H1 (cell line): ENCODE measurements around the gene LPAR3. TPM values are rescaled to one million over a fixed set of nuclear protein-coding genes. Genes with fewer than 3 reads are reported as not detected.

ENCODE experiments used
- CTCF ChIA-PET: fragments of 300-600 bp; sonication (Branson Sonifier 250); formaldehyde crosslinking; loops from one replicate; lab custom pipeline; 2021; ENCODE audit not compliant: partially characterized antibody; lab: Charles Lee
- POLR2A ChIA-PET: fragments of 300-600 bp; sonication (Branson Sonifier 250); formaldehyde crosslinking; loops from one replicate; lab custom pipeline; 2021; ENCODE audit warnings: inconsistent platforms; ENCODE audit not compliant: partially characterized antibody; lab: Charles Lee
- DNase-seq, 2 experiments: peaks; one replicate each; pipeline versions ENCODE4 v3.0.0 to v3.0.0-alpha.2; 2010 to 2022; ENCODE audit warnings: low spot score in 2 of 2, low read depth in 1 of 2, mixed read lengths in 1 of 2
- FAIRE-seq: peaks from 2 replicates; lab custom pipeline; 2011; peaks lifted over from hg19 to GRCh38; lab: Jason Lieb, UNC
- H2AFZ ChIP-seq: 2 replicates; pipeline ENCODE4 v1.8.1; 2012; ENCODE audit warnings: low read length, inconsistent platforms
- H2AK5ac ChIP-seq: 2 replicates; pipeline ENCODE4 v1.6.1; 2013; ENCODE audit warnings: low read depth, low read length
- H2BK120ac ChIP-seq: replicated peaks from 2 replicates; pipeline ENCODE3; 2013; ENCODE audit warnings: low read depth, low read length, inconsistent platforms
- H2BK12ac ChIP-seq: 2 replicates; pipeline ENCODE4 v1.6.1; 2013; ENCODE audit warnings: low read depth, low read length
- H2BK15ac ChIP-seq: 2 replicates; pipeline ENCODE4 v1.6.1; 2013; ENCODE audit warnings: low read length
- H2BK20ac ChIP-seq: 2 replicates; pipeline ENCODE4 v1.6.1; 2013; ENCODE audit warnings: low read length
- H2BK5ac ChIP-seq: 2 replicates; pipeline ENCODE4 v1.6.1; 2013; ENCODE audit warnings: low read depth, low read length
- H3K14ac ChIP-seq: 2 replicates; pipeline ENCODE4 v1.6.1; 2013; ENCODE audit warnings: inconsistent platforms; ENCODE audit not compliant: insufficient read length
- H3K18ac ChIP-seq: 2 replicates; pipeline ENCODE4 v1.6.1; 2013; ENCODE audit warnings: low read length; ENCODE audit errors: extremely low read depth
- H3K23ac ChIP-seq: 2 replicates; pipeline ENCODE4 v1.6.1; 2013; ENCODE audit warnings: inconsistent platforms; ENCODE audit not compliant: insufficient read length
- H3K23me2 ChIP-seq: 2 replicates; pipeline ENCODE4 v1.6.1; 2013; ENCODE audit warnings: low read depth, low read length
- H3K27ac ChIP-seq: 2 replicates; pipeline ENCODE4 v1.6.1; 2011; ENCODE audit warnings: low read depth, low read length, inconsistent platforms
- H3K27me3 ChIP-seq, 4 experiments: replicated peaks in 1 of 4; 1 replicate in 1 of 4; 2 replicates in 3 of 4; pipeline versions ENCODE4 v1.6.1 to v1.8.1; 2011 to 2013; ENCODE audit warnings: low read length in 3 of 4, mild to moderate bottlenecking in 3 of 4, inconsistent platforms in 2 of 4, mixed read lengths in 2 of 4, moderate library complexity in 1 of 4; ENCODE audit not compliant: control insufficient read depth in 3 of 4, insufficient read depth in 3 of 4; ENCODE audit errors: extremely low read depth in 1 of 4
- H3K36me3 ChIP-seq, 4 experiments: 2 replicates each; pipeline versions ENCODE4 v1.6.1 to v1.8.1; 2011 to 2013; ENCODE audit warnings: mild to moderate bottlenecking in 4 of 4, low read length in 3 of 4, moderate library complexity in 2 of 4, control low read depth in 1 of 4, inconsistent platforms in 1 of 4; ENCODE audit not compliant: insufficient read depth in 4 of 4, control insufficient read depth in 2 of 4
- H3K4ac ChIP-seq: replicated peaks from 2 replicates; pipeline ENCODE3; 2013; ENCODE audit warnings: low read length, low read depth, mixed read lengths, inconsistent platforms; ENCODE audit not compliant: insufficient read length
- H3K4me1 ChIP-seq, 4 experiments: replicated peaks in 1 of 4; 1 replicate in 1 of 4; 2 replicates in 3 of 4; pipeline versions ENCODE4 v1.6.1 to v1.8.1; 2011 to 2013; ENCODE audit warnings: low read length in 3 of 4, inconsistent platforms in 2 of 4, mixed read lengths in 1 of 4; ENCODE audit not compliant: insufficient read depth in 4 of 4, control insufficient read depth in 3 of 4
- H3K4me2 ChIP-seq, 2 experiments: 2 replicates each; pipeline versions ENCODE4 v1.6.1 to v1.8.1; 2011 to 2013; ENCODE audit warnings: low read depth in 2 of 2, low read length in 2 of 2, control low read depth in 1 of 2, inconsistent platforms in 1 of 2, mild to moderate bottlenecking in 1 of 2; ENCODE audit not compliant: insufficient read depth in 1 of 2
- H3K4me3 ChIP-seq, 4 experiments: fragments of 200-600, 300-600 bp in 1 of 4; sonication (generic), shearing (Covaris generic), sonication (Bioruptor Twin) in 1 of 4; 2 replicates each; pipeline versions ENCODE4 v1.5.1 to v1.8.1; 2011 to 2016; ENCODE audit warnings: low read length in 4 of 4, low read depth in 3 of 4, control low read depth in 2 of 4, inconsistent platforms in 2 of 4, mild to moderate bottlenecking in 2 of 4, mixed read lengths in 1 of 4, moderate library complexity in 1 of 4; ENCODE audit not compliant: insufficient read depth in 2 of 4; ENCODE audit errors: extremely low read depth in 1 of 4
- H3K56ac ChIP-seq: replicated peaks from 2 replicates; pipeline ENCODE3; 2013; ENCODE audit warnings: low read depth, mild to moderate bottlenecking, mixed read lengths, low read length, inconsistent platforms; ENCODE audit not compliant: insufficient read length
- H3K79me1 ChIP-seq: 2 replicates; pipeline ENCODE4 v1.6.1; 2013; ENCODE audit warnings: low read depth, low read length, control low read depth
- H3K79me2 ChIP-seq, 2 experiments: 2 replicates each; pipeline versions ENCODE4 v1.6.1 to v1.8.1; 2012 to 2013; ENCODE audit warnings: low read length in 2 of 2, mild to moderate bottlenecking in 2 of 2, inconsistent platforms in 1 of 2; ENCODE audit not compliant: insufficient read depth in 2 of 2, control insufficient read depth in 1 of 2
- H3K9ac ChIP-seq, 4 experiments: replicated peaks in 1 of 4; 1 replicate in 1 of 4; 2 replicates in 3 of 4; pipeline versions ENCODE4 v1.6.1 to v1.8.1; 2011 to 2013; ENCODE audit warnings: low read depth in 3 of 4, low read length in 3 of 4, control low read depth in 2 of 4, mild to moderate bottlenecking in 2 of 4, moderate library complexity in 2 of 4, inconsistent platforms in 1 of 4; ENCODE audit errors: extremely low read depth in 1 of 4
- H3K9me3 ChIP-seq, 2 experiments: 2 replicates each; pipeline versions ENCODE4 v1.6.1 to v1.8.1; 2012 to 2013; ENCODE audit warnings: mild to moderate bottlenecking in 2 of 2, moderate library complexity in 2 of 2, control low read depth in 1 of 2, inconsistent platforms in 1 of 2, low read depth in 1 of 2, low read length in 1 of 2, mixed read lengths in 1 of 2; ENCODE audit not compliant: insufficient read depth in 2 of 2
- H4K20me1 ChIP-seq, 2 experiments: replicated peaks in 1 of 2; 2 replicates each; pipeline versions ENCODE3 to v1.8.1; 2011 to 2013; ENCODE audit warnings: inconsistent platforms in 2 of 2, low read length in 2 of 2, mild to moderate bottlenecking in 1 of 2; ENCODE audit not compliant: insufficient read depth in 2 of 2, control insufficient read depth in 1 of 2
- H4K5ac ChIP-seq: 2 replicates; pipeline ENCODE4 v1.6.1; 2013; ENCODE audit warnings: low read length, low read depth, mixed read lengths, inconsistent platforms; ENCODE audit not compliant: insufficient read length
- H4K8ac ChIP-seq: 2 replicates; pipeline ENCODE4 v1.8.0; 2013; ENCODE audit warnings: mild to moderate bottlenecking, moderate library complexity, low read length, inconsistent platforms; ENCODE audit not compliant: insufficient read depth; ENCODE audit errors: extremely low read depth
- H4K91ac ChIP-seq: replicated peaks from 2 replicates; pipeline ENCODE3; 2013; ENCODE audit warnings: low read length, mixed read lengths, inconsistent platforms; ENCODE audit not compliant: insufficient read length
- CBX5 ChIP-seq: fragments of 300-800, 300-1000 bp; sonication (generic); IDR thresholded peaks from 2 replicates; pipeline ENCODE4 v1.7.1; 2016; ENCODE audit warnings: antibody characterized with exemption, low read length, low read depth
- CEBPB ChIP-seq: IDR thresholded peaks from 2 replicates; pipeline ENCODE4 v1.6.1; 2012; ENCODE audit warnings: low read depth, low read length
- EZH2 ChIP-seq: fragments of 200-600 bp; sonication (generic); IDR thresholded peaks from 2 replicates; pipeline ENCODE4 v1.7.1; 2012; ENCODE audit warnings: low read depth, mild to moderate bottlenecking, moderate library complexity, low read length, inconsistent platforms; ENCODE audit not compliant: severe bottlenecking
- JUN ChIP-seq: IDR thresholded peaks from 2 replicates; pipeline ENCODE4 v1.6.1; 2011; ENCODE audit warnings: low read depth, mild to moderate bottlenecking, improper control_type of control experiment, low read length
- MAFK ChIP-seq: IDR thresholded peaks from 2 replicates; pipeline ENCODE4 v1.6.1; 2012; ENCODE audit warnings: low read depth, mild to moderate bottlenecking, improper control_type of control experiment, low read length
- POLR2A ChIP-seq, 2 experiments: IDR thresholded peaks; 1 replicate in 1 of 2; 2 replicates in 1 of 2; pipeline ENCODE4 v1.6.1; 2011; ENCODE audit warnings: low read depth in 2 of 2, low read length in 2 of 2, mild to moderate bottlenecking in 2 of 2; ENCODE audit errors: control extremely low read depth in 1 of 2
- POLR2AphosphoS5 ChIP-seq: IDR thresholded peaks from 2 replicates; pipeline ENCODE4 v1.6.1; 2011; ENCODE audit warnings: low read depth, low read length
- TAF1 ChIP-seq: IDR thresholded peaks from 2 replicates; pipeline ENCODE4 v1.6.1; 2011; ENCODE audit warnings: mild to moderate bottlenecking, low read depth, low read length
- WGBS, 2 experiments: shearing (Covaris generic) in 1 of 2; methylation state at CpG; one replicate each; pipeline versions ENCODE4 v1.1.6 to v1.1.7; 2013 to 2015; ENCODE audit warnings: low lambda C conversion rate in 2 of 2, mixed read lengths in 2 of 2, inconsistent platforms in 1 of 2, low coverage in 1 of 2, missing lambda C conversion rate in 1 of 2; ENCODE audit not compliant: insufficient replicate concordance in 2 of 2, insufficient coverage in 1 of 2, insufficient read length in 1 of 2; ENCODE audit errors: extremely low coverage in 1 of 2, missing lambda C conversion rate in 1 of 2; 5-methylcytosine and 5-hydroxymethylcytosine counted together
- polyA plus RNA-seq, 7 experiments: library from polyadenylated mRNA; depleted of rRNA in 3 of 7; stranded (reverse) in 5 of 7; unstranded in 2 of 7; fragments of >200 nt in 5 of 7; fragments of 200-250 nt in 2 of 7; gene quantifications; 1 replicate in 5 of 7; 2 replicates in 1 of 7; 4 replicates in 1 of 7; pipeline versions ENCODE4 v1.2.1 to v1.2.3, GENCODE V29; 2011 to 2013; ENCODE audit warnings: missing spikeins in 2 of 7, mixed read lengths in 2 of 7
- total RNA-seq: library from RNA; stranded (reverse); fragmentation: NEBNext Ultra II Directional; extraction: Animal tissue kit (Norgen Biotek cat#: 25700); gene quantifications from 2 replicates; pipeline ENCODE4 v1.2.1, GENCODE V29; 2021
- TF ChIP-seq, protein P1 (sequence below): IDR thresholded peaks from 2 replicates; pipeline ENCODE4 v1.6.1; 2011; ENCODE audit warnings: low read length, improper control_type of control experiment

Gene LPAR3
- total and polyA plus RNA-seq, 2 of the 8 experiments (the other 6 are each of a cell fraction or from before 2014, with no cell fraction given), result 17.1 to 25.4 TPM

- no peak overlapping the region for H3K18ac ChIP-seq
- CTCF ChIA-PET, result interaction anchor here (1.1 to 2.7 kb wide), 3 partner anchors 9 to 60 kb away, joined by 3 to 8 read pairs (median 3); no protein-coding TSS in a partner anchor
- H3K23me2 ChIP-seq, result no peaks in the 10 kb centered on the region
- H2BK12ac ChIP-seq, result no peak overlapping the region
- no peaks in the 10 kb centered on the region for H3K4me1 ChIP-seq
- H2BK20ac ChIP-seq, result no peak overlapping the region
- H2BK120ac ChIP-seq, result no peak overlapping the region
- POLR2A ChIA-PET, result interaction anchor here (1.5 kb wide), 1 partner anchor 9 kb away, joined by 5 read pairs; no protein-coding TSS in a partner anchor
- H3K14ac ChIP-seq, result no peak overlapping the region
- no peaks in the 10 kb centered on the region for H3K27me3 ChIP-seq
- no peak overlapping the region for H3K56ac ChIP-seq
- no peaks in the 10 kb centered on the region for H3K9me3 ChIP-seq
- no peak overlapping the region for H2BK5ac ChIP-seq
- H4K8ac ChIP-seq, result no peak overlapping the region
- no peak overlapping the region for H4K91ac ChIP-seq
- no peak overlapping the region for H3K4me3 ChIP-seq
- H2AK5ac ChIP-seq, result no peak overlapping the region
- WGBS, 2 experiments, result 97% methylated on average over 9 of the region's 9 CpGs; no CpG with 5 or more reads in 1 of the 2 experiments
- no peak for TF ChIP-seq POLR2AphosphoS5
- TF ChIP-seq TAF1, result no peak
- TF ChIP-seq JUN, result no peak
- TF ChIP-seq, protein P1, sequence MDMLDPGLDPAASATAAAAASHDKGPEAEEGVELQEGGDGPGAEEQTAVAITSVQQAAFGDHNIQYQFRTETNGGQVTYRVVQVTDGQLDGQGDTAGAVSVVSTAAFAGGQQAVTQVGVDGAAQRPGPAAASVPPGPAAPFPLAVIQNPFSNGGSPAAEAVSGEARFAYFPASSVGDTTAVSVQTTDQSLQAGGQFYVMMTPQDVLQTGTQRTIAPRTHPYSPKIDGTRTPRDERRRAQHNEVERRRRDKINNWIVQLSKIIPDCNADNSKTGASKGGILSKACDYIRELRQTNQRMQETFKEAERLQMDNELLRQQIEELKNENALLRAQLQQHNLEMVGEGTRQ, result no peak
- no peak for TF ChIP-seq POLR2A (IDR thresholded peaks at IDR 0.05; ENCODE audit: control extremely low read depth in 1 of 2, low read depth in 2 of 2, low read length in 2 of 2)
- TF ChIP-seq CEBPB, result no peak
- no peak for TF ChIP-seq CBX5
- no peak for TF ChIP-seq EZH2
- no peak for TF ChIP-seq MAFK
- no peak overlapping the region for H3K4me2 ChIP-seq
- H4K20me1 ChIP-seq, result no peaks in the 10 kb centered on the region
- FAIRE-seq, result no peak
- H4K5ac ChIP-seq, result no peak overlapping the region
- H2AFZ ChIP-seq, result no peak overlapping the region
- no peak overlapping the region for H3K23ac ChIP-seq
- H3K36me3 ChIP-seq, result no peaks in the 10 kb centered on the region
- no peaks in the 10 kb centered on the region for H3K79me2 ChIP-seq
- no peak for DNase-seq
- H3K9ac ChIP-seq, result no peak overlapping the region
- H2BK15ac ChIP-seq, result no peak overlapping the region
- no peaks in the 10 kb centered on the region for H3K79me1 ChIP-seq
- H3K4ac ChIP-seq, result no peak overlapping the region
- H3K27ac ChIP-seq, result no peak overlapping the region
These were observed 82.7 kb downstream of the LPAR3 start for GRCh38 chr1:84810343-84810742.
